ENCODE results near the gene OVAAL. TPM values are rescaled to one million over a fixed set of nuclear protein-coding genes. Genes with fewer than 3 reads are reported as not detected.
A peak's percentile ranks its signal among the peaks of the same experiment; 100 is the strongest.
"Not testable (repeated sequence)": the region's sequence is repeated elsewhere in the genome, so short reads cannot be mapped to it uniquely, and the experiment has no call there.

Gene OVAAL
- total RNA-seq, 1 experiment from 2014 or later, result not detected

- no peaks in the 10 kb centered on the region for H4K20me1 ChIP-seq (ENCODE audit: insufficient read depth)
- no peak overlapping the region for H3K4me2 ChIP-seq
- 0 out of 2 replicates have a peak, but pooled peaks cover 3% of the 10 kb centered on the region for H3K4me1 ChIP-seq (replicated peaks; ENCODE audit: insufficient read depth)
- TF ChIP-seq EZH2 (IDR thresholded peaks at IDR 0.05; ENCODE audit: low read depth) (no peak), CTCF (conservative IDR thresholded peaks at IDR 0.05) (no peak)
- H3K9me3 ChIP-seq (ENCODE audit: insufficient read depth, low read depth), result no peaks in the 10 kb centered on the region
- no peaks in the 10 kb centered on the region for H3F3A ChIP-seq (ENCODE audit: insufficient read depth, low read depth)
- no peaks in the 10 kb centered on the region for H3K79me2 ChIP-seq (ENCODE audit: low read depth)
- no TSS peak for BruUV-seq (replicated peaks)
- DNase-seq, result no peak
- H3K9me2 ChIP-seq (ENCODE audit: insufficient read depth), result no peaks in the 10 kb centered on the region
- no peak overlapping the region for H3K4me3 ChIP-seq
- no peak overlapping the region for H3K27ac ChIP-seq
- intact Hi-C loops (cut with micrococcal nuclease; ENCODE audit: unreplicated experiment), result no loop called here
- ChIA-PET POLR2A (ENCODE audit: unreplicated experiment) (no interaction called here), CTCF (no interaction called here)
- H2AFZ ChIP-seq, result no peak overlapping the region
- no peaks in the 10 kb centered on the region for H3K27me3 ChIP-seq (ENCODE audit: insufficient read depth, low read depth)
- no peaks in the 10 kb centered on the region for H3K36me3 ChIP-seq (ENCODE audit: low read depth)
Observed at GRCh38 chr1:180551997-180552396, 6.8 kb upstream of the OVAAL start.

GRCh38 chr1:180553046-180553445, 5.7 kb upstream of the OVAAL start:
- H3K4me1 ChIP-seq (replicated peaks; ENCODE audit: insufficient read depth); BruUV-seq (replicated peaks); H3K4me3 ChIP-seq; DNase-seq; H3K4me2 ChIP-seq; CTCF ChIA-PET; H3K27me3 ChIP-seq (ENCODE audit: insufficient read depth, low read depth); H3K79me2 ChIP-seq (ENCODE audit: low read depth); H3K36me3 ChIP-seq (ENCODE audit: low read depth); H3K27ac ChIP-seq; intact Hi-C loops (cut with micrococcal nuclease; ENCODE audit: unreplicated experiment); POLR2A ChIA-PET (ENCODE audit: unreplicated experiment); H3K9me3 ChIP-seq (ENCODE audit: insufficient read depth, low read depth); H2AFZ ChIP-seq; H3K9me2 ChIP-seq (ENCODE audit: insufficient read depth); H4K20me1 ChIP-seq (ENCODE audit: insufficient read depth); H3F3A ChIP-seq (ENCODE audit: insufficient read depth, low read depth): not testable (repeated sequence)

GRCh38 chr1:180555411-180555810, 3.4 kb upstream of the OVAAL start:
- no TSS peak for BruUV-seq (replicated peaks)
- Histone ChIP-seq H3K36me3 (ENCODE audit: low read depth) (no peaks in the 10 kb centered on the region), H3K4me3 (no peak overlapping the region), H3K9me3 (ENCODE audit: insufficient read depth, low read depth) (no peaks in the 10 kb centered on the region), H4K20me1 (ENCODE audit: insufficient read depth) (no peaks in the 10 kb centered on the region), H3F3A (ENCODE audit: insufficient read depth, low read depth) (no peaks in the 10 kb centered on the region), H3K79me2 (ENCODE audit: low read depth) (no peaks in the 10 kb centered on the region), H3K9me2 (ENCODE audit: insufficient read depth) (no peaks in the 10 kb centered on the region), H3K27me3 (ENCODE audit: insufficient read depth, low read depth) (no peaks in the 10 kb centered on the region), H3K27ac (no peak overlapping the region), H3K4me1 (replicated peaks; ENCODE audit: insufficient read depth) (0 out of 2 replicates have a peak, but pooled peaks cover 3% of the 10 kb centered on the region), H2AFZ (no peak overlapping the region), H3K4me2 (no peak overlapping the region)
- peak in 1 of 2 experiments; percentile 40 for DNase-seq
- intact Hi-C loops (cut with micrococcal nuclease; ENCODE audit: unreplicated experiment), result no loop called here
- CTCF ChIA-PET, result no interaction called here
- POLR2A ChIA-PET (ENCODE audit: unreplicated experiment), result no interaction called here
- TF ChIP-seq CTCF (conservative IDR thresholded peaks at IDR 0.05) (no peak), EZH2 (IDR thresholded peaks at IDR 0.05; ENCODE audit: low read depth) (no peak)

- H3K4me3 ChIP-seq, result no peak overlapping the region
- DNase-seq, result no peak
- no peaks in the 10 kb centered on the region for H3K9me3 ChIP-seq (ENCODE audit: insufficient read depth, low read depth)
- ChIA-PET CTCF (no interaction called here), POLR2A (ENCODE audit: unreplicated experiment) (interaction anchor here (0.6 kb wide), 1 partner anchor 25 kb away, joined by 3 read pairs; no protein-coding TSS in a partner anchor)
- TF ChIP-seq CTCF (conservative IDR thresholded peaks at IDR 0.05) (no peak), EZH2 (IDR thresholded peaks at IDR 0.05; ENCODE audit: low read depth) (no peak)
- H3K27me3 ChIP-seq (ENCODE audit: insufficient read depth, low read depth), result no peaks in the 10 kb centered on the region
- H3K27ac ChIP-seq, result no peak overlapping the region
- intact Hi-C loops (cut with micrococcal nuclease; ENCODE audit: unreplicated experiment), result no loop called here
- H3K9me2 ChIP-seq (ENCODE audit: insufficient read depth), result no peaks in the 10 kb centered on the region
- H4K20me1 ChIP-seq (ENCODE audit: insufficient read depth), result no peaks in the 10 kb centered on the region
- no peaks in the 10 kb centered on the region for H3K36me3 ChIP-seq (ENCODE audit: low read depth)
- peaks cover 11% of the 10 kb centered on the region; the same call in 1 of the 2 replicates for H3K4me1 ChIP-seq (replicated peaks; ENCODE audit: insufficient read depth)
- no peaks in the 10 kb centered on the region for H3F3A ChIP-seq (ENCODE audit: insufficient read depth, low read depth)
- no TSS peak for BruUV-seq (replicated peaks)
- H3K4me2 ChIP-seq, result no peak overlapping the region
- no peaks in the 10 kb centered on the region for H3K79me2 ChIP-seq (ENCODE audit: low read depth)
- H2AFZ ChIP-seq, result no peak overlapping the region
Observed at GRCh38 chr1:180560200-180560867, 1.6 kb downstream of the OVAAL start.
